MM.1S (cell line): ENCODE measurements around the gene ANKHD1.
"Not testable (repeated sequence)": the region's sequence is repeated elsewhere in the genome, so short reads cannot be mapped to it uniquely, and the experiment has no call there.

Source experiments
- DNase-seq: peaks from one replicate; pipeline ENCODE4 v3.0.0-alpha.2; 2015
- H2AFZ ChIP-seq: fragments of 300-600 bp; sonication (generic); 2 replicates; pipeline ENCODE4 v1.6.0; 2016; ENCODE audit warnings: antibody characterized with exemption, low read length
- H3F3A ChIP-seq: fragments of 300-600 bp; sonication (generic); 2 replicates; pipeline ENCODE4 v1.6.1; 2016; ENCODE audit warnings: mild to moderate bottlenecking, antibody characterized with exemption, low read length, moderate library complexity, mixed read lengths; ENCODE audit not compliant: insufficient read depth
- H3K27ac ChIP-seq: fragments of 300-600 bp; sonication (generic); 2 replicates; pipeline ENCODE4 v1.5.1; 2016; ENCODE audit warnings: mild to moderate bottlenecking, low read length
- H3K27me3 ChIP-seq: fragments of 300-600 bp; sonication (generic); replicated peaks from 2 replicates; pipeline ENCODE4 v1.6.0; 2016; ENCODE audit warnings: low read length; ENCODE audit not compliant: insufficient read depth
- H3K36me3 ChIP-seq: fragments of 300-600 bp; sonication (generic); replicated peaks from 2 replicates; pipeline ENCODE4 v1.6.1; 2016; ENCODE audit warnings: mild to moderate bottlenecking, low read length, mixed read lengths; ENCODE audit not compliant: insufficient read depth
- H3K4me1 ChIP-seq: fragments of 300-600 bp; sonication (generic); 2 replicates; pipeline ENCODE4 v1.6.1; 2016; ENCODE audit warnings: low read length, mixed read lengths
- H3K4me2 ChIP-seq: fragments of 300-600 bp; sonication (generic); 2 replicates; pipeline ENCODE4 v1.6.0; 2016; ENCODE audit warnings: low read depth, low read length
- H3K4me3 ChIP-seq: fragments of 300-600 bp; sonication (generic); 2 replicates; pipeline ENCODE4 v1.5.1; 2016; ENCODE audit warnings: low read length, mixed read lengths
- H3K79me2 ChIP-seq: fragments of 300-600 bp; sonication (generic); 2 replicates; pipeline ENCODE4 v1.6.1; 2016; ENCODE audit warnings: mixed run types, low read length, mixed read lengths
- H3K9ac ChIP-seq: fragments of 300-600 bp; sonication (generic); 2 replicates; pipeline ENCODE4 v1.6.1; 2016; ENCODE audit warnings: low read length, mixed read lengths
- H3K9me2 ChIP-seq: fragments of 300-600 bp; sonication (generic); replicated peaks from 2 replicates; pipeline ENCODE4 v1.6.1; 2016; ENCODE audit warnings: mild to moderate bottlenecking, low read length, mixed read lengths; ENCODE audit not compliant: insufficient read depth
- H3K9me3 ChIP-seq: fragments of 300-600 bp; sonication (generic); replicated peaks from 2 replicates; pipeline ENCODE4 v1.6.1; 2016; ENCODE audit warnings: mild to moderate bottlenecking, low read length, mixed read lengths; ENCODE audit not compliant: insufficient read depth
- H4K20me1 ChIP-seq: fragments of 300-600 bp; sonication (generic); 2 replicates; pipeline ENCODE4 v1.6.1; 2016; ENCODE audit warnings: mild to moderate bottlenecking, low read length, moderate library complexity, mixed read lengths; ENCODE audit not compliant: insufficient read depth
- CTCF ChIP-seq: fragments of 300-600 bp; sonication (generic); IDR thresholded peaks from 2 replicates; pipeline ENCODE4 v1.5.1; 2016; ENCODE audit warnings: antibody characterized with exemption, low read length, mixed read lengths
- EZH2 ChIP-seq: fragments of 300-600 bp; sonication (generic); optimal IDR thresholded peaks from 2 replicates; pipeline ENCODE3; 2017; ENCODE audit warnings: low read depth, mild to moderate bottlenecking, antibody characterized with exemption, low read length, mixed read lengths
- EZH2phosphoT487 ChIP-seq: fragments of 300-600 bp; sonication (generic); IDR thresholded peaks from 2 replicates; pipeline ENCODE4 v1.6.1; 2018; ENCODE audit warnings: antibody characterized with exemption, low read length

The ANKHD1 gene

GRCh38 chr5:140574165-140574564 is 172.5 kb downstream of the ANKHD1 start:
- Histone ChIP-seq H3K4me3 (no peak overlapping the region), H2AFZ (no peak overlapping the region), H3K27ac (no peak overlapping the region), H3K9me2 (no peaks in the 10 kb centered on the region), H4K20me1 (no peaks in the 10 kb centered on the region), H3K36me3 (no peaks in the 10 kb centered on the region), H3K9me3 (no peaks in the 10 kb centered on the region), H3K79me2 (0 out of 2 replicates have a peak, but pooled peaks cover 6% of the 10 kb centered on the region), H3F3A (peaks cover 8% of the 10 kb centered on the region), H3K4me1 (peaks cover 12% of the 10 kb centered on the region), H3K4me2 (no peak overlapping the region), H3K9ac (no peak overlapping the region), H3K27me3 (no peaks in the 10 kb centered on the region)
- DNase-seq, result no peak
- TF ChIP-seq CTCF, result no peak
- no peak for TF ChIP-seq EZH2phosphoT487
- no peak for TF ChIP-seq EZH2

GRCh38 chr5:140575309-140575708 is 173.7 kb downstream of the ANKHD1 start:
- Histone ChIP-seq H3K4me2 (no peak overlapping the region), H3K36me3 (no peaks in the 10 kb centered on the region), H3F3A (no peaks in the 10 kb centered on the region), H3K9ac (no peak overlapping the region), H3K9me2 (no peaks in the 10 kb centered on the region), H3K9me3 (no peaks in the 10 kb centered on the region), H3K27me3 (no peaks in the 10 kb centered on the region), H3K27ac (no peak overlapping the region), H4K20me1 (no peaks in the 10 kb centered on the region), H2AFZ (no peak overlapping the region), H3K4me3 (no peak overlapping the region), H3K4me1 (peaks cover 2% of the 10 kb centered on the region), H3K79me2 (0 out of 2 replicates have a peak, but pooled peaks cover 1% of the 10 kb centered on the region)
- DNase-seq, result no peak
- TF ChIP-seq EZH2 (no peak), EZH2phosphoT487 (no peak), CTCF (no peak)

- Histone ChIP-seq H3K27me3 (no peaks in the 10 kb centered on the region), H3F3A (no peaks in the 10 kb centered on the region), H3K4me2 (no peak overlapping the region), H3K27ac (no peak overlapping the region), H4K20me1 (no peaks in the 10 kb centered on the region), H3K9me2 (no peaks in the 10 kb centered on the region), H3K9me3 (no peaks in the 10 kb centered on the region), H3K36me3 (no peaks in the 10 kb centered on the region), H2AFZ (no peak overlapping the region), H3K4me1 (no peaks in the 10 kb centered on the region), H3K4me3 (no peak overlapping the region), H3K9ac (no peak overlapping the region), H3K79me2 (no peaks in the 10 kb centered on the region)
- DNase-seq, result no peak
- TF ChIP-seq EZH2phosphoT487, result no peak
- no peak for TF ChIP-seq EZH2
- no peak for TF ChIP-seq CTCF
Observed at GRCh38 chr5:140576776-140577201, 175.2 kb downstream of the ANKHD1 start.

GRCh38 chr5:140579188-140579747 is 177.6 kb downstream of the ANKHD1 start:
- H3K4me3 ChIP-seq, H2AFZ ChIP-seq, H3K36me3 ChIP-seq, H3K9ac ChIP-seq, H3K79me2 ChIP-seq, H3K27ac ChIP-seq, H3K27me3 ChIP-seq, H3K9me3 ChIP-seq, H4K20me1 ChIP-seq, DNase-seq, H3K9me2 ChIP-seq, H3K4me2 ChIP-seq, H3K4me1 ChIP-seq, H3F3A ChIP-seq: not testable (repeated sequence)
